Nephron (organoid): ENCODE data around the gene GSE1.

Source experiments
- H3K27ac Mint-ChIP-seq, 3 experiments: 2 replicates each; pipeline ENCODE4 v1.8.0; 2020; ENCODE audit warnings: mixed read lengths in 3 of 3, mild to moderate bottlenecking in 2 of 3, moderate library complexity in 1 of 3
- H3K27me3 Mint-ChIP-seq: 2 replicates; pipeline ENCODE4 v1.8.0; 2021; ENCODE audit warnings: low read depth, mild to moderate bottlenecking, moderate library complexity, mixed read lengths
- H3K36me3 Mint-ChIP-seq: 2 replicates; pipeline ENCODE4 v1.8.0; 2020; ENCODE audit warnings: low read depth, mixed read lengths
- H3K4me1 Mint-ChIP-seq: 2 replicates; pipeline ENCODE4 v1.8.0; 2020; ENCODE audit warnings: mixed read lengths
- H3K4me3 Mint-ChIP-seq, 3 experiments: 2 replicates each; pipeline ENCODE4 v1.8.0; 2020; ENCODE audit warnings: mild to moderate bottlenecking in 3 of 3, mixed read lengths in 3 of 3, moderate library complexity in 2 of 3
- H3K9me3 Mint-ChIP-seq: 2 replicates; pipeline ENCODE4 v1.8.0; 2020; ENCODE audit warnings: mixed read lengths
- TF ChIP-seq, protein P1 (sequence below), 3 experiments: fragments of 200-600 bp; sonication (generic); IDR thresholded peaks; one replicate each; pipeline ENCODE4 v1.5.0; 2021; ENCODE audit warnings: antibody characterized with exemption in 3 of 3; ENCODE audit not compliant: unreplicated experiment in 3 of 3

The GSE1 gene

GRCh38 chr16:85566561-85567100 is 46.5 kb upstream of the GSE1 start:
- H3K36me3 Mint-ChIP-seq, result peaks cover 8% of the 10 kb centered on the region

GRCh38 chr16:85567101-85567866 is 45.8 kb upstream of the GSE1 start:
- Mint-ChIP-seq H3K4me1 (peaks cover 78% of the 10 kb centered on the region), H3K36me3 (peaks cover 8% of the 10 kb centered on the region), H3K27me3 (no peaks in the 10 kb centered on the region), H3K4me3 (no peak overlapping the region), H3K9me3 (no peaks in the 10 kb centered on the region), H3K27ac (peak overlapping the region in 2 of 3 experiments; percentile 94 to 96)
- TF ChIP-seq, protein P1, sequence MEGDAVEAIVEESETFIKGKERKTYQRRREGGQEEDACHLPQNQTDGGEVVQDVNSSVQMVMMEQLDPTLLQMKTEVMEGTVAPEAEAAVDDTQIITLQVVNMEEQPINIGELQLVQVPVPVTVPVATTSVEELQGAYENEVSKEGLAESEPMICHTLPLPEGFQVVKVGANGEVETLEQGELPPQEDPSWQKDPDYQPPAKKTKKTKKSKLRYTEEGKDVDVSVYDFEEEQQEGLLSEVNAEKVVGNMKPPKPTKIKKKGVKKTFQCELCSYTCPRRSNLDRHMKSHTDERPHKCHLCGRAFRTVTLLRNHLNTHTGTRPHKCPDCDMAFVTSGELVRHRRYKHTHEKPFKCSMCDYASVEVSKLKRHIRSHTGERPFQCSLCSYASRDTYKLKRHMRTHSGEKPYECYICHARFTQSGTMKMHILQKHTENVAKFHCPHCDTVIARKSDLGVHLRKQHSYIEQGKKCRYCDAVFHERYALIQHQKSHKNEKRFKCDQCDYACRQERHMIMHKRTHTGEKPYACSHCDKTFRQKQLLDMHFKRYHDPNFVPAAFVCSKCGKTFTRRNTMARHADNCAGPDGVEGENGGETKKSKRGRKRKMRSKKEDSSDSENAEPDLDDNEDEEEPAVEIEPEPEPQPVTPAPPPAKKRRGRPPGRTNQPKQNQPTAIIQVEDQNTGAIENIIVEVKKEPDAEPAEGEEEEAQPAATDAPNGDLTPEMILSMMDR (IDR thresholded peaks at IDR 0.05; ENCODE audit: unreplicated experiment in 3 of 3), result no peak

More at GRCh38 chr16:85566561-85567100, 46.5 kb upstream of the GSE1 start:
- TF ChIP-seq, protein P1 (IDR thresholded peaks at IDR 0.05; ENCODE audit: unreplicated experiment in 3 of 3), result no peak
- H3K27me3 Mint-ChIP-seq, result no peaks in the 10 kb centered on the region
- peaks cover 79% of the 10 kb centered on the region for H3K4me1 Mint-ChIP-seq
- H3K9me3 Mint-ChIP-seq, result no peaks in the 10 kb centered on the region
- peak overlapping the region; percentile 41 to 96 (median 72) for H3K27ac Mint-ChIP-seq
- H3K4me3 Mint-ChIP-seq, result peak overlapping the region in 1 of 3 experiments; percentile 0

DNA sequence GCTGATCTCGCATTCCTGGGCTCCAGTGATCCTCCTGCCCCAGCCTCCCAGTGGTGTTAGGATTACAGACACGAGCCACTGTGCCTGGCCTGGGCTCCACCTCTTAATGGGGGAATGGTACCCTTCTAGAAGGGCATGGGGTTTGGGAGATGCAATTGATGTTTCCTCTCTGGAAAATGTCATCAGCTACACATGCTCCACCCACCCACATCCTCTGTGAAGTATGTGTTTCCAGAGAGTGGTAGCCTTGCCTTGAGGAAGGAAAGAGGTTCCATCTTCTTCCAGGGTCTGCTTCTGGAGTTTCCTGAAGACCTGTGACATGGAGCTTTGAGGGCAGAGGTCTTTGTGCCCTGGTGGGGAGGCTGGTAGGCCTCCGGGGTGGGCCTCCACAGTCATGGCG is 45.2 kb upstream of the GSE1 start:
- TF ChIP-seq, protein P1 (IDR thresholded peaks at IDR 0.05; ENCODE audit: unreplicated experiment in 3 of 3), result no peak
- H3K36me3 Mint-ChIP-seq, result peaks cover 8% of the 10 kb centered on the region
- H3K9me3 Mint-ChIP-seq, result no peaks in the 10 kb centered on the region
- peak overlapping the region; percentile 76 to 96 (median 94) for H3K27ac Mint-ChIP-seq
- peak overlapping the region in 1 of 3 experiments; percentile 17 for H3K4me3 Mint-ChIP-seq
- H3K27me3 Mint-ChIP-seq, result no peaks in the 10 kb centered on the region
- peaks cover 75% of the 10 kb centered on the region for H3K4me1 Mint-ChIP-seq

DNA sequence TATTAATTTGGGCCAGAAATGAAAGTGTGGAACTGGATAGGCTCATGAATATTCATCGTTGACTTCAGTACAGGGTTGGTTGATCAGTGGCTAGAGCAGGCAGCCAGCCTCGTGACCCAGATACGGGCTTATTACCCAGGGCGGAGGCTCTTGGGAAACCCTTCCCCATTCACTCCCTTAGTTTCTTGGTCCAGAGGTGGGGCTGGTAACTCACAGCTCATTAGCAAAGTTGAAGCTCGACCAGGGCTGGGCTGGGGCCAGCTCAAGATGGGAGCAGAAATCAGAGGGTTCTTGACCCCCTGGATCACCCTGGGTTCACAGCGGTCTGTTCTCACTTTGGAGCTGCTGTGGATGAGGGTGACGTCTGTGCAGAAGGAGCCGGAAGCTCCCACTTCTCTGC is 44.6 kb upstream of the GSE1 start:
- TF ChIP-seq, protein P1 (IDR thresholded peaks at IDR 0.05; ENCODE audit: unreplicated experiment in 3 of 3), result no peak
- no peaks in the 10 kb centered on the region for H3K9me3 Mint-ChIP-seq
- peak overlapping the region; percentile 76 to 96 (median 94) for H3K27ac Mint-ChIP-seq
- no peaks in the 10 kb centered on the region for H3K27me3 Mint-ChIP-seq
- H3K4me1 Mint-ChIP-seq, result peaks cover 75% of the 10 kb centered on the region
- no peak overlapping the region for H3K4me3 Mint-ChIP-seq
- H3K36me3 Mint-ChIP-seq, result peaks cover 8% of the 10 kb centered on the region

- Mint-ChIP-seq H3K27me3 (no peaks in the 10 kb centered on the region), H3K4me3 (peak overlapping the region; percentile 1 to 53 (median 38)), H3K4me1 (peaks cover 75% of the 10 kb centered on the region), H3K27ac (peak overlapping the region; percentile 94 to 96 (median 94)), H3K36me3 (peaks cover 5% of the 10 kb centered on the region), H3K9me3 (no peaks in the 10 kb centered on the region)
- TF ChIP-seq, protein P1 (IDR thresholded peaks at IDR 0.05; ENCODE audit: unreplicated experiment in 3 of 3), result no peak
Observed at GRCh38 chr16:85569039-85569614, 44.0 kb upstream of the GSE1 start.
